Measurements from ENCODE around the gene IGF1R.

DNA sequence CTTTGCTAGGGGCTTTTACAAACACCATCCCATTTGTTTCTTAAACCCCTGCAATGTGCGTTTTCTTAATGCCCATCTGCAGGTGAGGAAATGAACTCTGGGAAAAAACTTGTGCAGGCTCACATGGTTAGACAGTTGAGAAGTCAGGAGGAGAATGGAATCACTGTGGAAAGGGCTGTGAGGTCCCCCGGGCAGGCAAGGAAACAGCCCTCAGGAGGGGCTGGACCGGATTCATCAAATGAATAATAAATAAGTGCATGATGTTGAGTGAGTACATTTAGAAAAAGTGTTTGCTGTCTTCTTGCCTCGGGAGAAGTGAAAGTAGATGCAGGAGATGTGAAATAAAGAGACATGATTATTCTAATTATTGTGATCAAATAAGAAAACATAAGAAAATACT, 282.7 kb downstream of the IGF1R start:
- TF ChIP-seq EZH2 (IDR thresholded peaks at IDR 0.05) (no peak), SRF (IDR thresholded peaks at IDR 0.05; ENCODE audit: low read depth) (no peak)
- TF ChIP-seq, protein P1, sequence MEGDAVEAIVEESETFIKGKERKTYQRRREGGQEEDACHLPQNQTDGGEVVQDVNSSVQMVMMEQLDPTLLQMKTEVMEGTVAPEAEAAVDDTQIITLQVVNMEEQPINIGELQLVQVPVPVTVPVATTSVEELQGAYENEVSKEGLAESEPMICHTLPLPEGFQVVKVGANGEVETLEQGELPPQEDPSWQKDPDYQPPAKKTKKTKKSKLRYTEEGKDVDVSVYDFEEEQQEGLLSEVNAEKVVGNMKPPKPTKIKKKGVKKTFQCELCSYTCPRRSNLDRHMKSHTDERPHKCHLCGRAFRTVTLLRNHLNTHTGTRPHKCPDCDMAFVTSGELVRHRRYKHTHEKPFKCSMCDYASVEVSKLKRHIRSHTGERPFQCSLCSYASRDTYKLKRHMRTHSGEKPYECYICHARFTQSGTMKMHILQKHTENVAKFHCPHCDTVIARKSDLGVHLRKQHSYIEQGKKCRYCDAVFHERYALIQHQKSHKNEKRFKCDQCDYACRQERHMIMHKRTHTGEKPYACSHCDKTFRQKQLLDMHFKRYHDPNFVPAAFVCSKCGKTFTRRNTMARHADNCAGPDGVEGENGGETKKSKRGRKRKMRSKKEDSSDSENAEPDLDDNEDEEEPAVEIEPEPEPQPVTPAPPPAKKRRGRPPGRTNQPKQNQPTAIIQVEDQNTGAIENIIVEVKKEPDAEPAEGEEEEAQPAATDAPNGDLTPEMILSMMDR (IDR thresholded peaks at IDR 0.05 in 2 of 3, conservative IDR thresholded peaks at IDR 0.05 in 1 of 3; ENCODE audit: borderline replicate concordance in 1 of 3, insufficient read depth in 1 of 3, low read depth in 2 of 3, low read length in 2 of 3) = no peak
- TF ChIP-seq, protein P2, sequence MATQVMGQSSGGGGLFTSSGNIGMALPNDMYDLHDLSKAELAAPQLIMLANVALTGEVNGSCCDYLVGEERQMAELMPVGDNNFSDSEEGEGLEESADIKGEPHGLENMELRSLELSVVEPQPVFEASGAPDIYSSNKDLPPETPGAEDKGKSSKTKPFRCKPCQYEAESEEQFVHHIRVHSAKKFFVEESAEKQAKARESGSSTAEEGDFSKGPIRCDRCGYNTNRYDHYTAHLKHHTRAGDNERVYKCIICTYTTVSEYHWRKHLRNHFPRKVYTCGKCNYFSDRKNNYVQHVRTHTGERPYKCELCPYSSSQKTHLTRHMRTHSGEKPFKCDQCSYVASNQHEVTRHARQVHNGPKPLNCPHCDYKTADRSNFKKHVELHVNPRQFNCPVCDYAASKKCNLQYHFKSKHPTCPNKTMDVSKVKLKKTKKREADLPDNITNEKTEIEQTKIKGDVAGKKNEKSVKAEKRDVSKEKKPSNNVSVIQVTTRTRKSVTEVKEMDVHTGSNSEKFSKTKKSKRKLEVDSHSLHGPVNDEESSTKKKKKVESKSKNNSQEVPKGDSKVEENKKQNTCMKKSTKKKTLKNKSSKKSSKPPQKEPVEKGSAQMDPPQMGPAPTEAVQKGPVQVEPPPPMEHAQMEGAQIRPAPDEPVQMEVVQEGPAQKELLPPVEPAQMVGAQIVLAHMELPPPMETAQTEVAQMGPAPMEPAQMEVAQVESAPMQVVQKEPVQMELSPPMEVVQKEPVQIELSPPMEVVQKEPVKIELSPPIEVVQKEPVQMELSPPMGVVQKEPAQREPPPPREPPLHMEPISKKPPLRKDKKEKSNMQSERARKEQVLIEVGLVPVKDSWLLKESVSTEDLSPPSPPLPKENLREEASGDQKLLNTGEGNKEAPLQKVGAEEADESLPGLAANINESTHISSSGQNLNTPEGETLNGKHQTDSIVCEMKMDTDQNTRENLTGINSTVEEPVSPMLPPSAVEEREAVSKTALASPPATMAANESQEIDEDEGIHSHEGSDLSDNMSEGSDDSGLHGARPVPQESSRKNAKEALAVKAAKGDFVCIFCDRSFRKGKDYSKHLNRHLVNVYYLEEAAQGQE (IDR thresholded peaks at IDR 0.05; ENCODE audit: low read depth) = no peak
- TF ChIP-seq, protein P3, sequence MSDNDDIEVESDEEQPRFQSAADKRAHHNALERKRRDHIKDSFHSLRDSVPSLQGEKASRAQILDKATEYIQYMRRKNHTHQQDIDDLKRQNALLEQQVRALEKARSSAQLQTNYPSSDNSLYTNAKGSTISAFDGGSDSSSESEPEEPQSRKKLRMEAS (IDR thresholded peaks at IDR 0.05) = no peak
